ENCODE measurements around the gene AMOTL1.

The AMOTL1 gene

GRCh38 chr11:94767701-94768601 is at the start of gene AMOTL1:
TSS of gene AMOTL1 (plus strand) at chr11:94768356. CDS start at chr11:94768512, 156 bp downstream.
- peak; percentile 23 for DNase-seq

GRCh38 chr11:94719876-94720275 is 48.3 kb upstream of the AMOTL1 start:
- DNase-seq, result no peak

- no peak for DNase-seq
These were observed 46.4 kb upstream of the AMOTL1 start for GRCh38 chr11:94721565-94722292.

GRCh38 chr11:94722735-94723134 is 45.4 kb upstream of the AMOTL1 start:
- DNase-seq, result no peak

GRCh38 chr11:94725097-94725496 is 43.1 kb upstream of the AMOTL1 start:
- no peak for DNase-seq

- DNase-seq, result no peak
These were observed 40.3 kb upstream of the AMOTL1 start for GRCh38 chr11:94727819-94728218.

GRCh38 chr11:94728541-94728940 is 39.6 kb upstream of the AMOTL1 start:
- DNase-seq, result no peak

- no peak for DNase-seq
These were observed 39.0 kb upstream of the AMOTL1 start for GRCh38 chr11:94728966-94729751.

GRCh38 chr11:94730153-94730552 is 38.0 kb upstream of the AMOTL1 start:
- no peak for DNase-seq

- no peak for DNase-seq
These were observed 36.1 kb upstream of the AMOTL1 start for GRCh38 chr11:94731880-94732601.

- DNase-seq, result no peak
These were observed 35.4 kb upstream of the AMOTL1 start for GRCh38 chr11:94732617-94733281.

- DNase-seq, result no peak
These were observed 33.4 kb upstream of the AMOTL1 start for GRCh38 chr11:94734563-94735275.

GRCh38 chr11:94735907-94736306 is 32.2 kb upstream of the AMOTL1 start:
- DNase-seq, result no peak

GRCh38 chr11:94737171-94737611 is 31.0 kb upstream of the AMOTL1 start:
- no peak for DNase-seq

- DNase-seq, result no peak
These were observed 29.4 kb upstream of the AMOTL1 start for GRCh38 chr11:94738746-94739145.

GRCh38 chr11:94739331-94739730 is 28.8 kb upstream of the AMOTL1 start:
- DNase-seq, result no peak

- no peak for DNase-seq
These were observed 27.8 kb upstream of the AMOTL1 start for GRCh38 chr11:94740083-94741021.

GRCh38 chr11:94741022-94741679 is 27.0 kb upstream of the AMOTL1 start:
- DNase-seq, result no peak

GRCh38 chr11:94742665-94743064 is 25.5 kb upstream of the AMOTL1 start:
- DNase-seq, result no peak
